Ishikawa (cell line): Measurements from ENCODE around the gene IQCM.

ENCODE experiments used
- CEBPB ChIP-seq: IDR thresholded peaks from 2 replicates; pipeline ENCODE4 v1.6.1; 2012
- CREB1 ChIP-seq: IDR thresholded peaks from 2 replicates; pipeline ENCODE4 v1.6.1; 2012; ENCODE audit warnings: low read depth
- EGR1 ChIP-seq: IDR thresholded peaks from 2 replicates; pipeline ENCODE4 v1.6.1; 2012
- EP300 ChIP-seq: IDR thresholded peaks from 2 replicates; pipeline ENCODE4 v1.6.1; 2012; ENCODE audit warnings: borderline replicate concordance
- FOXM1 ChIP-seq: IDR thresholded peaks from 2 replicates; pipeline ENCODE4 v1.6.1; 2012; ENCODE audit warnings: low read depth, borderline replicate concordance
- NFIC ChIP-seq: IDR thresholded peaks from 2 replicates; pipeline ENCODE4 v1.6.1; 2012
- RAD21 ChIP-seq: IDR thresholded peaks from 2 replicates; pipeline ENCODE4 v1.6.1; 2012; ENCODE audit warnings: low read depth
- REST ChIP-seq: IDR thresholded peaks from 2 replicates; pipeline ENCODE4 v1.6.1; 2012; ENCODE audit warnings: low read depth, mild to moderate bottlenecking
- TAF1 ChIP-seq: IDR thresholded peaks from 2 replicates; pipeline ENCODE4 v1.6.1; 2012; ENCODE audit warnings: low read depth, mild to moderate bottlenecking
- TCF12 ChIP-seq: IDR thresholded peaks from 2 replicates; pipeline ENCODE4 v1.6.1; 2012; ENCODE audit warnings: low read depth
- TEAD4 ChIP-seq: IDR thresholded peaks from 2 replicates; pipeline ENCODE4 v1.6.1; 2012
- YY1 ChIP-seq: IDR thresholded peaks from 2 replicates; pipeline ENCODE4 v1.6.1; 2012; ENCODE audit warnings: low read depth
- ZBTB7A ChIP-seq: IDR thresholded peaks from 2 replicates; pipeline ENCODE4 v1.6.1; 2012; ENCODE audit warnings: low read depth
- TF ChIP-seq, protein P1 (sequence below): IDR thresholded peaks from 2 replicates; pipeline ENCODE4 v1.6.1; 2012
- TF ChIP-seq, protein P2 (sequence below): IDR thresholded peaks from 2 replicates; pipeline ENCODE4 v1.6.1; 2012

IQCM gene

DNA sequence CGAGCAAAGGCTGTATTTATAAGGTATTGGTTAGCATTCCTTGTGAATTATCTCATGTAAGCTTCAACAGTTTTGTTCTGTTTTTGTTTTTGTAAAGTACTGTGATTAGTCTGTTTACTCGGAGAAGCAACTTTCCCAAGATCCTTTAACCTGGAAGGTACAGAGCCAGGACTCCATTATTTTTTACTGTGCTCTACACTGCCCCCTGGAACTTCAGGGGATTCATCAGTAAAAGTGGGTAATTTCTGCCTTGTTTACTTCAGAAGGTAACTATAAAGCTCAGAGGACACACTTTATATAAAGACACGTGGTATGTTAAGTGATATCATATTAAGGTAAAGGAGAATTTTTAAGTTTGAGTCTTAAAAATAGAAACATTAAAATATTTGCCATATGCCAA is 124.9 kb downstream of the IQCM start:
- TF ChIP-seq, protein P1, sequence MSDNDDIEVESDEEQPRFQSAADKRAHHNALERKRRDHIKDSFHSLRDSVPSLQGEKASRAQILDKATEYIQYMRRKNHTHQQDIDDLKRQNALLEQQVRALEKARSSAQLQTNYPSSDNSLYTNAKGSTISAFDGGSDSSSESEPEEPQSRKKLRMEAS, result no peak
- TF ChIP-seq TCF12 (no peak), CEBPB (no peak)

DNA sequence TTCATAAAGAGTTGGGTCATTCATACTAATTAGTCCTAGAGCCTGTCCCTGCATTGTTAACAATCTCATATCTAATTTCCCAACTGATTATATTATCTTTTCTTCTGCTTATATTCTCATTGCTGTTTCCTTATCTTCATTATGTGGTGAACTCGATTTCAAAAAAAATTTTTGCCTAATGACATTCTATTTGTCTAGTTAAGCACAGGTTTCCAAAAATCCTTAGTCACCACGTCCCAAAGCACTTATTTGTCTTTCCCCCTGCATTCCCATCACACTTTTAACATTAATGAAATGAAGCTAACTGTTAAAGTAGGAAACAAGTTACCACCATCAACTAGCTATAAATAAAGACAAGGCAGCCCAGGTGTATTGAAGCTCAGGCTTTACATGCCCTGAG is 131.1 kb downstream of the IQCM start:
- TF ChIP-seq EP300 (no peak), EGR1 (no peak)

DNA sequence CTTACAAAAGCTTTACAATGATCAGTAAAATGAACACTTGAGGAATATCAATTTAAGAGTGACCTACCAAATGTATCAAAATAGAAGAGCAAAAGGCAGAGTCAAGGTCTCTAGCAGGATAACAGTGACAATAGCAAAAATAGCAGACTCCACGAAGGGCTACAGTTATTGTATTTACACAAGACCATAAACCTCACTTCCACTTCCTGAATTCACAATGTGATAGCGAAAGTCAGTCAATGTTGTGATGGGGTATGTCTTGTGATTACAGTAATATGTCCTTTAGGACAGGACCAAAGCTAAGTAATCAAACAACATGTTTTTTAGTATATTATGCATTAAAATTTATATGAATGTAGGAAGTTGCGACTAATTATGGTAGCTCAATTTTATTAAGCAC is 139.6 kb downstream of the IQCM start:
- TF ChIP-seq ZBTB7A (no peak), TEAD4 (no peak), CEBPB (no peak), EP300 (no peak), NFIC (no peak), FOXM1 (no peak), EGR1 (no peak), YY1 (no peak), RAD21 (no peak), TCF12 (no peak), CREB1 (no peak), REST (no peak), TAF1 (no peak)
- TF ChIP-seq, protein P2, sequence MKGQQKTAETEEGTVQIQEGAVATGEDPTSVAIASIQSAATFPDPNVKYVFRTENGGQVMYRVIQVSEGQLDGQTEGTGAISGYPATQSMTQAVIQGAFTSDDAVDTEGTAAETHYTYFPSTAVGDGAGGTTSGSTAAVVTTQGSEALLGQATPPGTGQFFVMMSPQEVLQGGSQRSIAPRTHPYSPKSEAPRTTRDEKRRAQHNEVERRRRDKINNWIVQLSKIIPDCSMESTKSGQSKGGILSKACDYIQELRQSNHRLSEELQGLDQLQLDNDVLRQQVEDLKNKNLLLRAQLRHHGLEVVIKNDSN, result no peak
- TF ChIP-seq, protein P1, result no peak

- TF ChIP-seq RAD21, result peak; percentile 59
- no peak for TF ChIP-seq TCF12
Measured at GRCh38 chr4:149645790-149646189, 169.9 kb downstream of the IQCM start.

- TF ChIP-seq REST, result no peak
Measured at GRCh38 chr4:149638073-149638472, 177.6 kb downstream of the IQCM start.

DNA sequence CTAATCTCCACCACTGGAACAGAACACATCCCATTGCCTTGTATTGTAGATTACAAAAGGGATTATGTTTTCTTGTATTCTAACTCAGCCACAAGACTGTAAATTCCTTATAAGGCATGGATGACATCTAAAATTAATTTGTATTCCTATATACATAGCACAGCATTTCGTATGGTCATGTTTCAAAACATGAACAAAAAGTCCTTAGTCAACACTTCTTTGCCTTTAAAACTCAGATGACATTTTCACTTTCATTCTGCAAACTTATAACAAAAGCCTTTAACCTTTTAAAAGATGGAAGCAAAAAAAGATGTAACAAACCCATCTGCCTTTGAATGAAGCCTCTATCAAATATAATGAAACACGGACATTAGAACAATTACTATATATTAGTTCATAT is 181.3 kb downstream of the IQCM start:
- TF ChIP-seq REST, result no peak
- no peak for TF ChIP-seq CREB1
- TF ChIP-seq CEBPB, result no peak
- TF ChIP-seq, protein P2, result no peak
- TF ChIP-seq, protein P1, result no peak
- TF ChIP-seq TEAD4, result no peak
- no peak for TF ChIP-seq EP300
- no peak for TF ChIP-seq FOXM1
- no peak for TF ChIP-seq YY1
- TF ChIP-seq ZBTB7A, result no peak
- TF ChIP-seq TAF1, result no peak
- no peak for TF ChIP-seq EGR1
- TF ChIP-seq TCF12, result no peak
- TF ChIP-seq RAD21, result no peak
- TF ChIP-seq NFIC, result no peak
